HL-60 (cell line): ENCODE results near the gene PSMC5.

Experiments
- DNase-seq, 2 experiments: peaks; one replicate each; pipeline ENCODE4 v3.0.0-alpha.2; 2010 to 2020; ENCODE audit warnings: low read depth in 1 of 2, low spot score in 1 of 2
- H3K27ac ChIP-seq: fragments of 250-450 bp; sonication (Bioruptor Pico); replicated peaks from 2 replicates; pipeline ENCODE4 v1.5.1; 2020; ENCODE audit warnings: mild to moderate bottlenecking, moderate library complexity
- H3K27me3 ChIP-seq: fragments of 250-450 bp; sonication (Bioruptor Pico); 2 replicates; pipeline ENCODE4 v1.5.1; 2021; ENCODE audit warnings: mild to moderate bottlenecking, moderate library complexity; ENCODE audit not compliant: insufficient read depth, poor library complexity, severe bottlenecking
- H3K4me3 ChIP-seq: replicated peaks from 2 replicates; pipeline ENCODE4 v1.5.1; 2011; ENCODE audit warnings: mild to moderate bottlenecking, control low read depth, low read length; ENCODE audit not compliant: insufficient read depth
- CTCF ChIP-seq: IDR thresholded peaks from one replicate; pipeline ENCODE4 v1.5.1; 2011; ENCODE audit warnings: low read length, control low read depth, inconsistent platforms; ENCODE audit not compliant: insufficient read depth
- GABPA ChIP-seq: IDR thresholded peaks from 2 replicates; pipeline ENCODE4 v1.6.1; 2012; ENCODE audit warnings: low read depth
- POLR2AphosphoS5 ChIP-seq: IDR thresholded peaks from 2 replicates; pipeline ENCODE4 v1.6.1; 2012; ENCODE audit warnings: low read depth
- REST ChIP-seq: IDR thresholded peaks from 2 replicates; pipeline ENCODE4 v1.6.1; 2012; ENCODE audit warnings: low read depth; ENCODE audit not compliant: insufficient replicate concordance
- SPI1 ChIP-seq: IDR thresholded peaks from 2 replicates; pipeline ENCODE4 v1.6.1; 2012; ENCODE audit warnings: low read depth, mild to moderate bottlenecking, borderline replicate concordance

PSMC5 gene

DNA sequence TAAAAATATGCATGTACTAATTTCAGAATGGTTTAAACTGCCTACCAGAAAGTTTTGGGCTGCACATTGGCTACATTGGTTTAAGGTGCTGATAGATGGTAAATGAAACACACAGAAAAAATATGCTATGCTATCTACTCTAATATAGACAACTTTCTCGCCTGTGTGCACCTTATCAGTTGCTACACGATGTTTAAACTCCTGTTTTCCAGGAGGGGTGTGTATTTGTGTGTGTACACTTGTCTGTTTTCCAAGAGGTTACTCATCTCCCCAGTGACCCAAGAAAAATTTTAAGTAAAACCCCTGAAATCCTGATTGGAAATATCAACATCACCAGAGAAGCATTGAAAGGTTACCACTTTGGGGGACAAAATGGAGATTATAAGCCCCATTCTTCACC, 21.6 kb upstream of the PSMC5 start:
- TF ChIP-seq GABPA (no peak), CTCF (no peak), REST (no peak), POLR2AphosphoS5 (no peak), SPI1 (no peak)
- no peak for DNase-seq

GRCh38 chr17:63809970-63810369, 17.3 kb upstream of the PSMC5 start:
- Histone ChIP-seq H3K27me3 (no peaks in the 10 kb centered on the region), H3K4me3 (no peak overlapping the region), H3K27ac (no peak overlapping the region)
- TF ChIP-seq REST (no peak), CTCF (no peak), POLR2AphosphoS5 (no peak), GABPA (no peak), SPI1 (no peak)
- no peak for DNase-seq

More for the DNA sequence above, 21.6 kb upstream of the PSMC5 start:
- no peak overlapping the region for H3K27ac ChIP-seq
- H3K27me3 ChIP-seq: no peaks in the 10 kb centered on the region
- H3K4me3 ChIP-seq: no peak overlapping the region

DNA sequence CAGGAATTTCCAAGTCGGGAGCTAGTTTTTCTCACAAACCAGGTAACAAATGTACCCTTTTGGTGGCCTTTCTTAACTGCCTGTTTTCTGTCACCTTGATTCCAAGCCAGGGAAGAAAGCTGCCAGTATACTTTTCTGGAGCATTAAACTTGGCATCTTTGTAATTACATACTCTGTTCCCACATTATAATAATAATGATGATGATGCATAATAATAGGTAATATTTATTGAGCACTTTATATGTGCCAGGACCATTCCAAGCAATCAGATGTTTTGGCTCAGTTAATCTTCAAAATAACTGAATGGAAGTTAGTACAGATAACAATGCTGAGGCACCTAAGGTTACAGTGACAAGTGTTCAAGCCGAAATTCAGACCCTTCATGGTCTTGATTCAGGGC, 11.1 kb upstream of the PSMC5 start:
- no peaks in the 10 kb centered on the region for H3K27me3 ChIP-seq
- TF ChIP-seq SPI1 (no peak), REST (no peak), POLR2AphosphoS5 (no peak), GABPA (no peak), CTCF (no peak)
- H3K4me3 ChIP-seq: no peak overlapping the region
- no peak for DNase-seq
- no peak overlapping the region for H3K27ac ChIP-seq
